Stomach (tissue), 9 donors: ENCODE data around the gene SPAG16. TPM values are rescaled to one million over a fixed set of nuclear protein-coding genes. Genes with fewer than 3 reads are reported as not detected.

Source experiments
- DNase-seq, 2 donors: peaks; one replicate each; pipeline versions ENCODE4 v3.0.0 to v3.0.0-alpha.2; 2013 to 2019
- H3K27ac ChIP-seq, 5 donors: fragments of 200-600 bp in 4 of 5; sonication (generic) in 4 of 5; one replicate each; pipeline ENCODE4 v1.5.1; 2013 to 2019; ENCODE audit warnings: mild to moderate bottlenecking in 1 of 5, moderate library complexity in 1 of 5
- H3K27me3 ChIP-seq, 3 donors: fragments of 200-600 bp; sonication (generic); one replicate each; pipeline ENCODE4 v1.5.1; 2017 to 2019; ENCODE audit warnings: mixed run types in 1 of 3
- H3K36me3 ChIP-seq, 4 donors: fragments of 200-600 bp; sonication (generic); 1 replicate in 3 of 4; 2 replicates in 1 of 4; pipeline ENCODE4 v1.5.1; 2016 to 2019
- H3K4me1 ChIP-seq, 4 donors: fragments of 200-600 bp; sonication (generic); one replicate each; pipeline ENCODE4 v1.5.1; 2016 to 2019
- H3K4me3 ChIP-seq, 4 donors: fragments of 200-600 bp; sonication (generic) in 3 of 4; one replicate each; pipeline ENCODE4 v1.5.1; 2016 to 2019; ENCODE audit warnings: mild to moderate bottlenecking in 1 of 4
- H3K9me3 ChIP-seq, 4 donors: fragments of 200-600 bp; sonication (generic); one replicate each; pipeline ENCODE4 v1.5.1; 2016 to 2019
- EP300 ChIP-seq: sonication (generic); formaldehyde crosslinking; IDR thresholded peaks from one replicate; pipeline ENCODE4 v1.6.1; 2017; ENCODE audit warnings: antibody characterized with exemption
- POLR2A ChIP-seq, 4 donors: fragments of 450-650 bp; IDR thresholded peaks; one replicate each; pipeline ENCODE4 v1.6.1; 2016; ENCODE audit warnings: antibody characterized with exemption in 4 of 4, control low read depth in 2 of 4, mild to moderate bottlenecking in 1 of 4, moderate library complexity in 1 of 4
- POLR2AphosphoS5 ChIP-seq, 3 donors: sonication (generic); formaldehyde crosslinking; IDR thresholded peaks; one replicate each; pipeline ENCODE4 v1.6.1; 2016; ENCODE audit warnings: antibody characterized with exemption in 3 of 3
- WGBS, 5 donors: extraction: QIAGEN DNeasy Blood & Tissue Kit in 3 of 5; methylation state at CpG; one replicate each; pipeline versions ENCODE4 v1.1.5 to v1.1.7; 2013 to 2018; 5-methylcytosine and 5-hydroxymethylcytosine counted together
- intact Hi-C: fragments of 100-400 bp; cut with DNase I; formaldehyde crosslinking; loops from one replicate; pipeline ENCODE4 v1.15.1; 2023; ENCODE audit warnings: low total_unique reads
- polyA plus RNA-seq, 3 donors: library from polyadenylated mRNA; stranded (reverse); fragments of 200-250 nt; gene quantifications; one replicate each; pipeline ENCODE4 v1.2.3, GENCODE V29; 2013
- total RNA-seq, 5 donors: library from RNA; depleted of rRNA; stranded (reverse); fragments of >200 nt; gene quantifications; one replicate each; pipeline versions ENCODE4 v1.1.0 to v1.2.3, GENCODE V29; 2014 to 2016
- TF ChIP-seq, protein P1 (sequence below), 7 experiments: fragments of 450-650 bp in 4 of 7; fragments of 200-600 bp in 3 of 7; sonication (generic) in 3 of 7; IDR thresholded peaks; one replicate each; pipeline ENCODE4 v1.5.1; 2016 to 2019; ENCODE audit warnings: antibody characterized with exemption in 7 of 7, control low read depth in 2 of 7, mild to moderate bottlenecking in 1 of 7
- donor health status: healthy with polysubstance abuse.
- donor health status: Bipolar disorder and iron deficiency.
- donor health status: healthy.

The SPAG16 gene
- total and polyA plus RNA-seq, 8 donors, result 16.0 to 137 (median 34.4) TPM

DNA sequence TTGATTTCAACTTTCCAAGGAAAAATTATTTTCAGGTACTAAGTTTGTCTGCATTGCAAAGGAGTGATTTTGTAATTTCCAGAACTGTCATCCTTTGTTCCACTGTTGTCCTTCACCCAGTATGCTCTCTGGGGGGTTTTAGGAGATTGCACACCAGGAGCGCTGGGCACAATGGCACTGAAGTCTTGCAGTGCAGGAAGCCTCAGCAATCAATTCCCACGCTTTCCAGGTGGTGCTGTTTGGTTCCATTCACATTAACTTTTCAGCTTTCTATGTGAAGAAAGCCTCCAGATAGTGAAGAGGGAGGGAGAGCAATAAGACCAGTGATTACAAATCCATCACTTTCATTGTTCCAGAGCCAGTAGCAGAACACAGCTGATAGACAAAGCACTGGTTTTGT is 782.6 kb downstream of the SPAG16 start:
- no peaks in the 10 kb centered on the region for H3K27me3 ChIP-seq
- no peak overlapping the region for H3K27ac ChIP-seq
- no peak overlapping the region for H3K4me3 ChIP-seq
- no peaks in the 10 kb centered on the region for H3K36me3 ChIP-seq
- WGBS, 5 donors, result 28 to 47% (median 36%) methylated on average over 2 of the region's 2 CpGs
- peak in 1 of 2 donors; percentile 2 for DNase-seq
- TF ChIP-seq, protein P1, sequence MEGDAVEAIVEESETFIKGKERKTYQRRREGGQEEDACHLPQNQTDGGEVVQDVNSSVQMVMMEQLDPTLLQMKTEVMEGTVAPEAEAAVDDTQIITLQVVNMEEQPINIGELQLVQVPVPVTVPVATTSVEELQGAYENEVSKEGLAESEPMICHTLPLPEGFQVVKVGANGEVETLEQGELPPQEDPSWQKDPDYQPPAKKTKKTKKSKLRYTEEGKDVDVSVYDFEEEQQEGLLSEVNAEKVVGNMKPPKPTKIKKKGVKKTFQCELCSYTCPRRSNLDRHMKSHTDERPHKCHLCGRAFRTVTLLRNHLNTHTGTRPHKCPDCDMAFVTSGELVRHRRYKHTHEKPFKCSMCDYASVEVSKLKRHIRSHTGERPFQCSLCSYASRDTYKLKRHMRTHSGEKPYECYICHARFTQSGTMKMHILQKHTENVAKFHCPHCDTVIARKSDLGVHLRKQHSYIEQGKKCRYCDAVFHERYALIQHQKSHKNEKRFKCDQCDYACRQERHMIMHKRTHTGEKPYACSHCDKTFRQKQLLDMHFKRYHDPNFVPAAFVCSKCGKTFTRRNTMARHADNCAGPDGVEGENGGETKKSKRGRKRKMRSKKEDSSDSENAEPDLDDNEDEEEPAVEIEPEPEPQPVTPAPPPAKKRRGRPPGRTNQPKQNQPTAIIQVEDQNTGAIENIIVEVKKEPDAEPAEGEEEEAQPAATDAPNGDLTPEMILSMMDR (IDR thresholded peaks at IDR 0.05), result no peak
- TF ChIP-seq POLR2A (IDR thresholded peaks at IDR 0.05) (no peak), POLR2AphosphoS5 (IDR thresholded peaks at IDR 0.05) (no peak), EP300 (no peak)
- no peaks in the 10 kb centered on the region for H3K4me1 ChIP-seq
- intact Hi-C loops, result no loop called here
- no peaks in the 10 kb centered on the region for H3K9me3 ChIP-seq

DNA sequence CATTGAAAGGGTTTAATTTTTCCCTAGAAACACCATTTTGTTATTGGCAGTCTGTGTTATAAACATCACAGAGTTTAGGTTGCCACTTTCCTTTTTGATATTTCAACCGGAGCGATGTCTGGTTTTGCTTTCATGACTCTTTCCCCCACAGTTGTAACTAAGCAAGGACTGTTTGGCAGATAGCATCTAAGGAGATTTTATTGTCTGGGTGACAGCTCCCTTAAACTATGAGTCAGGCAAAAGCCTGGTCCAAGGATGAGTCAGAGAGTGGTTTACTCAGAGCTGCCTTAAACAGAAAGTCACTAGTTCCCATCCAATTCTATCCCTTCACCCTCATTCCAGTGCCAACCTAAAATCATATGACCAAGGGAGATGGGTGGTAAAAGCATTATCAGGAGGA is 785.0 kb downstream of the SPAG16 start:
- 48 to 59% (median 53%) methylated on average over 2 of the region's 2 CpGs for WGBS, 5 donors
- Histone ChIP-seq H3K27ac (no peak overlapping the region), H3K4me3 (no peak overlapping the region), H3K36me3 (no peaks in the 10 kb centered on the region), H3K27me3 (no peaks in the 10 kb centered on the region), H3K4me1 (no peaks in the 10 kb centered on the region), H3K9me3 (no peaks in the 10 kb centered on the region)
- TF ChIP-seq, protein P1 (IDR thresholded peaks at IDR 0.05), result no peak
- TF ChIP-seq POLR2AphosphoS5 (IDR thresholded peaks at IDR 0.05), result peak in 1 of 3 donors; percentile 34
- intact Hi-C loops, result no loop called here
- DNase-seq, result peak in 1 of 2 donors; percentile 49

DNA sequence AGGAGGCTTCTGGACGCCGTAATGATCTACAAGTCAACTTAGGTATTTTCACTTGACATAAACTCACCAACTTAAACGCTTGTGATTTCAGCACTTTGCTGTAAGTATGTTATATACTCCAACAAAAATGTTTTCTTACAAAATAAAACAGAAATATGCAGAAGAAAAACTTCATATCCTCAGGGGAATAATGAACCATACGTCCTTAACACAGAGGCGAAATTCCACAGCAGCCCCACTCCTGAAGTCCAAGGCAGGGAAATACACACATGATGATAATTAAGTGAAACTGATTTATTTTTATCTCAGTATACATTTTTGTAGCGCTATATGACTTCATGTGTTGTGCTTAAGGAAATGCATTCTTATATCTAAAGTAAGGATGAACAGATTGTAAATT is 791.2 kb downstream of the SPAG16 start:
- intact Hi-C loops, result no loop called here
- H3K36me3 ChIP-seq, result no peaks in the 10 kb centered on the region
- TF ChIP-seq, protein P1 (IDR thresholded peaks at IDR 0.05), result no peak
- WGBS, 5 donors, result 82 to 91% (median 88%) methylated on average over 6 of the region's 6 CpGs
- H3K4me3 ChIP-seq, result no peak overlapping the region
- H3K4me1 ChIP-seq, result no peaks in the 10 kb centered on the region
- H3K27me3 ChIP-seq, result no peaks in the 10 kb centered on the region
- H3K9me3 ChIP-seq, result no peaks in the 10 kb centered on the region
- no peak for DNase-seq
- H3K27ac ChIP-seq, result no peak overlapping the region

DNA sequence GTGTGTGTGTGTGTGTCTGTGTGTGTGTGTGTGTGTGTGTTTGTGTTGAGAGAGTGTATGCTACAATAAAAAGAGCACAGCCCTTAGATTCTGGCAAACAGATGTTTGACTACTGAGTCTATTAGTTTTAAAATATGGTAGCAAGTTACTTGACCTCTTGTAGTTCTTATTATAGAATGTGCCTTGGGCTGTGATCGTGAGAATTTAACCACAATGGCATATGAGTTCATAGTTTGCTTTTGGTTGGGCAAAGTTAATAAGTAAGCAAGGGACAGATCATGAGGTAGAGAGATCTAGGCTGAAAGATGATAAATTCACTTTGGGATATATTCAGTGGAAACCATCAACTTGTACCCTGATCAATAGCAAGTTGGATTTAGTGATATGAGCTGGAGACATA is 792.3 kb downstream of the SPAG16 start:
- no peaks in the 10 kb centered on the region for H3K27me3 ChIP-seq
- DNase-seq, result no peak
- no peak overlapping the region for H3K27ac ChIP-seq
- no peaks in the 10 kb centered on the region for H3K36me3 ChIP-seq
- intact Hi-C loops, result no loop called here
- no peak overlapping the region for H3K4me3 ChIP-seq
- WGBS, 5 donors, result 20 to 47% (median 40%) methylated on average over 1 of the region's 1 CpG
- no peaks in the 10 kb centered on the region for H3K4me1 ChIP-seq
- H3K9me3 ChIP-seq, result no peaks in the 10 kb centered on the region
- no peak for TF ChIP-seq EP300
- TF ChIP-seq, protein P1 (IDR thresholded peaks at IDR 0.05), result no peak
- no peak for TF ChIP-seq POLR2AphosphoS5 (IDR thresholded peaks at IDR 0.05)
- no peak for TF ChIP-seq POLR2A (IDR thresholded peaks at IDR 0.05)

DNA sequence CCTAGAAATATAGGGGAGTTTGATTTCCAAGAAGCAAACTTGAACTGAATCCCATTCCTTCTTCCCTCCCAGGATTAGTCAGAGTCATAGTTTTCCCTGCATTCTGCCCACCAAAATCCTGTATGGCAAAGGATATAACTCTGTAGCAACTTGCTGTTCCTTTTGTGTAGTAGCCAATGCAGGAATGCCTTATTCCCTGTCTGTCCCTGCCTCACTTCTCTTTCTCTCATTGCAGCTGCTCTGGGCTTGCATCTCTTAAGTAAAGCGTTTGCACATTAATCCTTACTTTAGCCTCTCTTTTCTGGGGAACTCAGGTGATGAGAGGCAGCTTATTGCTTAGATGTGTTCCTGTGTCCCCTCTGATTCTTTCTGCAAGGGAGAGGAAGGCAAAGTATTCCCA is 793.5 kb downstream of the SPAG16 start:
- H3K4me1 ChIP-seq, result no peaks in the 10 kb centered on the region
- no peaks in the 10 kb centered on the region for H3K36me3 ChIP-seq
- intact Hi-C loops, result no loop called here
- no peak overlapping the region for H3K4me3 ChIP-seq
- no peaks in the 10 kb centered on the region for H3K27me3 ChIP-seq
- no peak for DNase-seq
- no peaks in the 10 kb centered on the region for H3K9me3 ChIP-seq
- whole genome bisulfite sequencing, 5 donors, result 48 to 79% (median 77%) methylated on average over 1 of the region's 1 CpG
- TF ChIP-seq EP300 (no peak), POLR2AphosphoS5 (IDR thresholded peaks at IDR 0.05) (no peak), POLR2A (IDR thresholded peaks at IDR 0.05) (no peak)
- TF ChIP-seq, protein P1 (IDR thresholded peaks at IDR 0.05), result no peak
- no peak overlapping the region for H3K27ac ChIP-seq
